ENCODE measurements around the gene NXPH3.
"Not testable (repeated sequence)": the region's sequence is repeated elsewhere in the genome, so short reads cannot be mapped to it uniquely, and the experiment has no call there.

The NXPH3 gene

GRCh38 chr17:49554694-49555494 lies 20.8 kb upstream of the NXPH3 start:
- no peak for DNase-seq

- no peak for DNase-seq
Observed at GRCh38 chr17:49555495-49556222, 20.0 kb upstream of the NXPH3 start.

- DNase-seq, result peak; percentile 95
Observed at GRCh38 chr17:49556223-49556943, 19.3 kb upstream of the NXPH3 start.

GRCh38 chr17:49557312-49558024 lies 18.2 kb upstream of the NXPH3 start:
- DNase-seq, result no peak

- no peak for DNase-seq
Observed at GRCh38 chr17:49564638-49565037, 11.0 kb upstream of the NXPH3 start.

GRCh38 chr17:49565948-49566491 lies 9.7 kb upstream of the NXPH3 start:
- no peak for DNase-seq

GRCh38 chr17:49566668-49567071 lies 9.0 kb upstream of the NXPH3 start:
- no peak for DNase-seq

- DNase-seq, result no peak
Observed at GRCh38 chr17:49567104-49567521, 8.6 kb upstream of the NXPH3 start.

GRCh38 chr17:49567871-49568694 lies 7.6 kb upstream of the NXPH3 start:
- DNase-seq, result peak; percentile 96

- not testable (repeated sequence) for DNase-seq
Observed at GRCh38 chr17:49568695-49569047, 7.0 kb upstream of the NXPH3 start.

GRCh38 chr17:49570540-49571242 lies 5.0 kb upstream of the NXPH3 start:
- no peak for DNase-seq

GRCh38 chr17:49571283-49571682 lies 4.4 kb upstream of the NXPH3 start:
- DNase-seq, result no peak

GRCh38 chr17:49571764-49572163 lies 3.9 kb upstream of the NXPH3 start:
- no peak for DNase-seq

GRCh38 chr17:49572226-49572625 lies 3.4 kb upstream of the NXPH3 start:
- no peak for DNase-seq

- no peak for DNase-seq
Observed at GRCh38 chr17:49572806-49573420, 2.8 kb upstream of the NXPH3 start.

GRCh38 chr17:49573510-49574322 lies 2.0 kb upstream of the NXPH3 start:
- DNase-seq, result no peak

- no peak for DNase-seq
Observed at GRCh38 chr17:49574323-49574781, 1.3 kb upstream of the NXPH3 start.

GRCh38 chr17:49574945-49575678 lies 559 bp upstream of the NXPH3 start:
- no peak for DNase-seq

All from activated CD8-positive, alpha-beta memory T cell treated with anti-CD3 and anti-CD28 coated beads for 24 hours (primary cell).